ENCODE results near the gene SST. TPM values are rescaled to one million over a fixed set of nuclear protein-coding genes. Genes with fewer than 3 reads are reported as not detected.

The SST gene
- total RNA-seq, 3 donors from 2014 or later (not counting 1 experiment from before 2014, with no cell fraction given), result not detected

GRCh38 chr3:187665010-187665409 is 5.2 kb downstream of the SST start:
- Histone ChIP-seq H3K36me3 (ENCODE audit: control insufficient read depth, insufficient read depth, low read length) (no peaks in the 10 kb centered on the region), H3K27ac (ENCODE audit: low read length) (no peak overlapping the region), H3K4me3 (ENCODE audit: low read length) (no peak overlapping the region), H3K9me3 (ENCODE audit: control insufficient read depth, insufficient read depth, low read length) (no peaks in the 10 kb centered on the region), H3K27me3 (ENCODE audit: control insufficient read depth, insufficient read depth, low read length) (peaks cover 8% of the 10 kb centered on the region), H3K4me1 (ENCODE audit: control insufficient read depth, insufficient read depth, low read length) (no peaks in the 10 kb centered on the region)
- no peaks in the 10 kb centered on the region for H3K9me3 Mint-ChIP-seq
- no peak overlapping the region for H3K4me3 Mint-ChIP-seq
- H3K4me1 Mint-ChIP-seq, result no peaks in the 10 kb centered on the region
- peaks cover 24 to 42% of the 10 kb centered on the region in 2 donors for H3K27me3 Mint-ChIP-seq (ENCODE audit: low read depth in 2 of 2)
- no peak overlapping the region for H3K27ac Mint-ChIP-seq
- no peaks in the 10 kb centered on the region for H3K36me3 Mint-ChIP-seq
- no peak for TF ChIP-seq CTCF (IDR thresholded peaks at IDR 0.05)
- intact Hi-C loops (cut with micrococcal nuclease), result no loop called here
- DNase-seq (no peak), ATAC-seq (no peak)

GRCh38 chr3:187662848-187663409 is 7.3 kb downstream of the SST start:
- H3K9me3 ChIP-seq (ENCODE audit: control insufficient read depth, insufficient read depth, low read length), result no peaks in the 10 kb centered on the region
- Mint-ChIP-seq H3K4me1 (no peaks in the 10 kb centered on the region), H3K27ac (no peak overlapping the region), H3K4me3 (no peak overlapping the region), H3K27me3 (ENCODE audit: low read depth in 2 of 2) (peaks cover 17 to 45% of the 10 kb centered on the region in 2 donors), H3K9me3 (no peaks in the 10 kb centered on the region), H3K36me3 (no peaks in the 10 kb centered on the region)
- DNase-seq, result no peak
- ATAC-seq, result no peak
- WGBS (ENCODE audit: insufficient coverage), result 40% methylated on average over 3 of the region's 5 CpGs
- no peak for TF ChIP-seq CTCF (IDR thresholded peaks at IDR 0.05)
- H3K36me3 ChIP-seq (ENCODE audit: control insufficient read depth, insufficient read depth, low read length), result no peaks in the 10 kb centered on the region
- H3K27me3 ChIP-seq (ENCODE audit: control insufficient read depth, insufficient read depth, low read length), result peaks cover 8% of the 10 kb centered on the region
- intact Hi-C loops (cut with micrococcal nuclease), result no loop called here
- no peaks in the 10 kb centered on the region for H3K4me1 ChIP-seq (ENCODE audit: control insufficient read depth, insufficient read depth, low read length)
- no peak overlapping the region for H3K4me3 ChIP-seq (ENCODE audit: low read length)
- no peak overlapping the region for H3K27ac ChIP-seq (ENCODE audit: low read length)

GRCh38 chr3:187661267-187661666 is 8.9 kb downstream of the SST start:
- no peaks in the 10 kb centered on the region for H3K36me3 Mint-ChIP-seq
- H3K27ac ChIP-seq (ENCODE audit: low read length), result no peak overlapping the region
- no peaks in the 10 kb centered on the region for H3K4me1 Mint-ChIP-seq
- H3K4me3 Mint-ChIP-seq, result no peak overlapping the region
- H3K9me3 ChIP-seq (ENCODE audit: control insufficient read depth, insufficient read depth, low read length), result no peaks in the 10 kb centered on the region
- ATAC-seq, result no peak
- H3K4me3 ChIP-seq (ENCODE audit: low read length), result no peak overlapping the region
- H3K36me3 ChIP-seq (ENCODE audit: control insufficient read depth, insufficient read depth, low read length), result no peaks in the 10 kb centered on the region
- H3K27me3 Mint-ChIP-seq (ENCODE audit: low read depth in 2 of 2), result peaks cover 14 to 43% of the 10 kb centered on the region in 2 donors
- no peak for TF ChIP-seq CTCF (IDR thresholded peaks at IDR 0.05)
- H3K27ac Mint-ChIP-seq, result no peak overlapping the region
- intact Hi-C loops (cut with micrococcal nuclease), result no loop called here
- no peak for DNase-seq
- H3K9me3 Mint-ChIP-seq, result no peaks in the 10 kb centered on the region
- H3K27me3 ChIP-seq (ENCODE audit: control insufficient read depth, insufficient read depth, low read length), result peaks cover 5% of the 10 kb centered on the region
- H3K4me1 ChIP-seq (ENCODE audit: control insufficient read depth, insufficient read depth, low read length), result no peaks in the 10 kb centered on the region

- 66% methylated on average over 2 of the region's 2 CpGs for WGBS (ENCODE audit: insufficient coverage)
- no peaks in the 10 kb centered on the region for H3K9me3 ChIP-seq (ENCODE audit: control insufficient read depth, insufficient read depth, low read length)
- ATAC-seq (no peak), DNase-seq (no peak)
- H3K9me3 Mint-ChIP-seq, result no peaks in the 10 kb centered on the region
- no peak overlapping the region for H3K27ac ChIP-seq (ENCODE audit: low read length)
- no peaks in the 10 kb centered on the region for H3K36me3 Mint-ChIP-seq
- H3K27ac Mint-ChIP-seq, result no peak overlapping the region
- no peak for TF ChIP-seq CTCF (IDR thresholded peaks at IDR 0.05)
- peaks cover 31 to 60% of the 10 kb centered on the region in 2 donors for H3K27me3 Mint-ChIP-seq (ENCODE audit: low read depth in 2 of 2)
- no peak overlapping the region for H3K4me3 ChIP-seq (ENCODE audit: low read length)
- H3K27me3 ChIP-seq (ENCODE audit: control insufficient read depth, insufficient read depth, low read length), result no peaks in the 10 kb centered on the region
- H3K4me1 ChIP-seq (ENCODE audit: control insufficient read depth, insufficient read depth, low read length), result no peaks in the 10 kb centered on the region
- H3K36me3 ChIP-seq (ENCODE audit: control insufficient read depth, insufficient read depth, low read length), result no peaks in the 10 kb centered on the region
- H3K4me1 Mint-ChIP-seq, result no peaks in the 10 kb centered on the region
- no peak overlapping the region for H3K4me3 Mint-ChIP-seq
- intact Hi-C loops (cut with micrococcal nuclease), result no loop called here
These were observed 18.9 kb downstream of the SST start for GRCh38 chr3:187651282-187651681.

All from natural killer cell (primary cell).